ENCODE results near the gene EIF4E2.
"Not testable (repeated sequence)": the region's sequence is repeated elsewhere in the genome, so short reads cannot be mapped to it uniquely, and the experiment has no call there.

EIF4E2 gene

GRCh38 chr2:232570481-232570880 is 20.0 kb downstream of the EIF4E2 start:
- DNase-seq = not testable (repeated sequence)

- DNase-seq = no peak
Measured at GRCh38 chr2:232571026-232571474, 20.6 kb downstream of the EIF4E2 start.

- DNase-seq = no peak
Measured at GRCh38 chr2:232573042-232573441, 22.6 kb downstream of the EIF4E2 start.

- DNase-seq = no peak
Measured at GRCh38 chr2:232573771-232574435, 23.4 kb downstream of the EIF4E2 start.

DNA sequence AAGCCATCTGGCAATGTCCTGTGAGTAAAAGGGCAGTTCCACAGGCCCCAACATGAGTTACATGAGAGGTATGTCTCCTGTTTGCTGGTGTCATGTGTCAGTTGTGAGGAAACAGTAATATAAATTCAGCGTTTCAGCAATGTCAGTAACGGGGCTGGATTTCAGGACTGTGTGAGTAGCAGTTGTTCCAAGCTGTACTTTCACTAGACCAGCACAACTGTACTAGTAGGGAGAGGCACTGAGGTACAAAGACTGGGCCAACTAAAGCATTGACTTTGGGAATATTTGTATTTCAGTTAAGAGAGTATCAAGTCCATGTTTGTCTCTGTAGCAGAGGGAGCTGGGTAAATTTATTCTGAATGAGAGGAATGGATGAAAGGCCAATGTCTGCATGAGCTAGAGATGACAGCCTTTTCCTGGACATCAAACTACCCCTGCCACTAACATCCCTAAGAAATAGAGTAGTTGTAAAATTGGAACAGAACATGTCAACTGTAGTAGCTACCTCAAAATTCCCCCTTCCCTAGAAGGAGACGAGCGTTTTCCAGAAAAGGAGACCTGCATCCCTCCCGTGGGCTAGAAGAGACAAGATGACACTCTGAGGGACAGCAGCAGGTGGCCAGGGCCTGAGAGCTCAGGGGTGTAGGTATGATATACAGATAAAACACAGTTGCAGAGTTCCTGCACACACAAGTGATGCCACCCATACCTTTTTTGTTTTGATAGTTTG is 24.4 kb downstream of the EIF4E2 start:
- DNase-seq = peak; percentile 38

GRCh38 chr2:232575404-232575746 is 24.9 kb downstream of the EIF4E2 start:
- DNase-seq = no peak

DNA sequence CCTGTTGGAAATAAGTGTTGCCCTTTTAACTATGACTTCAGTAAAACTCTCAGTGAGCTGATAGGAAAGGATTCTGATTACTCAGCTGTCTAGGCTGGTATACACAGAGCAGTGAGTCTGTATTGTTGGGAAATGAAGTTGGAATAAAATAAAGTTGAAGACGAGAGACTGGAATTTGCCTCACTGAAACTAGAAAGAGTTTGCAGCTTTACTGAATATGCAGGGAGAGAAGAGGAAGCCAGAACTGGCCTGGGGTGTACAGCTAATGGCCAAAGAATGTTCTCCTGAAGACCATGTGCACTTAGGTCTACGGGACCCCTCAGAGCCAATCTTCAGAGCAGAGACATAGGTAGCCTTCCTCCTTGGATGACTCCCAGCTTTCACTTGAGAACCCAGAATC is 26.5 kb downstream of the EIF4E2 start:
- peak; percentile 73 for DNase-seq

DNA sequence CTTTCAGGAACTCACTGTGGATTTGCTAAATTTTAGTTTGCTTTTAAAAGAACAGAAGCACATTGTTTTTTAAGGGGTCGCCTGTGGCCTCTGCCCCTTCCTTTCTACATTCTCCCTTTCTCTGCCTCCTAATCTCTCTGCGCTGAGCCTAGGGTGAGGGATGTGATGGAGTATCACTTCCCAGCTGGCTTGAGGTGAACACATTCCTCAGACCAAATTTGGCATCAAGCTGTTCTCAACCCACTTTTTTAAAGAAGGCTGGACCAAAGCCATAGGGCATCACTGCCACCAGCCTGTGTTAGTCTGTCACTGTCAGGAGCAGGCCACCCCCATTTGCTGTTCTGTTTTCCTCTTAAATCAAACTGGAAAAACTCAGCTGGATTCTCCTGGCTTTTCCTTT is 27.4 kb downstream of the EIF4E2 start:
- DNase-seq = no peak

DNA sequence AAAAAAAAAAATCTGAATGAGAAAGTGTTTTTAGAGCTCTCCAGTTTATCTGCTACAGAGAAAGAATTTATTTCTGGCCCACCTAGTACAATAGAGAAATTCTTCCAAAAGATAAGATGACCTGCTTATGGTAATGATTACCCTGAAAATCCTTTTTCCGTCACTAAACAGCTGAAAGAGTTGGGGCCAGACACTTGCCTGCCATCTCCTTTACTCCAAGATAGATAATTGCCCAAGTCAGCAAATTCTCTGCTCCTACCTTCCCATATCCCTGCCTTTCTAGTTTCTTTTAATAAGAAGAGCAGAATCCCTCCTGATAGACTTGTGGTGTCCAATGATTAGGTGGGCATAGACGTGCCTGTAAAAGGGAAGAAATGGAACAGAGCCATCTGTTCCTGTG is 28.1 kb downstream of the EIF4E2 start:
- no peak for DNase-seq

DNA sequence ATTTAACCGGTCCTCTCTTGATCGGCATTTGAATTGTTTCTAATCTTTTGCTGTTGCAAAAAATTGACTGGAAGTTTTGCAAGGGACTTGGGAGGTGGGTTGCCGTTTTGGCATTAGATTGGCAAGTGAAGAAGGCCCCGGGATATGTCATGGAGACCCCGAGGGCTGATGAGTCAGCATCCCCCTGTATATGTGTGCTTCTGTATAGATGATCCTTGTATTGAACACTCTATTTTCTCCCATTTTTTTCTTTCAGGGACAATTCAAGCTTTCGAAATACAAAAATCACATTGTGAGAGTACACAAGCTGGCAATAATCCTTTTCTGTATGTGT is 30.1 kb downstream of the EIF4E2 start:
- no peak for DNase-seq

GRCh38 chr2:232581725-232582124 is 31.2 kb downstream of the EIF4E2 start:
- no peak for DNase-seq

DNA sequence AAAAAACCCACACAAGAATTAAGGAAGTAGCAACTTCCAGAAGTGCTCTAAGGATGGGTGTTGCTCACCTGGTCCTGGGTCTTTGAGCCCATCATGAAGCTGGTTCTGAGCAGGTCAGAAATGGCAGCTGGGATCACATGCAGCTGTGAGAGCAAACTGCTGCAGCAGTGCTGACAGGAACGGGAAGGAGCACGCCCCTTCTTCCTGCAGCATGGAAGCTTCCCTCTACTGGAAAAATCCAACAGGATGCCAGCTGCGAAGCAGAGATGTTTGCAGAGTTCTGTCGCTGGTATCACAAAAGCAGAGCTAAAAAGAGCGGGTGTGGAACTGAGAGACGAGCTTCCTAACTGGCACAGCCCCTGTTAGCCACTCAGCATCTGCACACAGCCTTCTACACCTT is 33.7 kb downstream of the EIF4E2 start:
- DNase-seq = no peak

DNA sequence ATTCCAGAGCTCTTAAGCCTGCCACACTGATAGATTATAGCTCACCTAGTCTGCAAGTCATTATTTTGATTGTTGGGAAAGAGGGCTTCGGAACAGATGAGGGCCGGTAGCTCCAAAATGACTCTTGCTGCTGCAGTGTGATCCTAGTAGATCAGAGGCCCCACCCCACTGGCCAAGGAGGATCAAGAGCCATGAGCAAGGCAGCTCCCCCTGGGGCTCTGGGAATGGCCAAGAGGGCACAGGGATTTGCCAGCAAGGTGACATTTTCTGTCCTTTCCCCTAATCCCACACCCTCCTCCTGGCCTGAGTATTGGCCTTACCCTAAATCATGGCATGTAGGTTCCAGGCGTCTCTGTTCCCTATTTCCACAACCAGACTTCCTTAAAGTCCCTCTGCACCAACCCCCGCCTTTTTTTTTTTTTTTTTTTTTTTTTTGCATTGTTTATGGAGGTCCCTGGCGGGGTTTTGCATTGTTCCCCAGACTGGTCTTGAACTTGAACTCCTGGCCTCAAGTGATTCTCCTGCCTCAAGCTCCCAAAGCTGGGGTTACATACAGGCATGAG is 36.5 kb downstream of the EIF4E2 start:
- no peak for DNase-seq

GRCh38 chr2:232587512-232587911 is 37.0 kb downstream of the EIF4E2 start:
- no peak for DNase-seq

DNA sequence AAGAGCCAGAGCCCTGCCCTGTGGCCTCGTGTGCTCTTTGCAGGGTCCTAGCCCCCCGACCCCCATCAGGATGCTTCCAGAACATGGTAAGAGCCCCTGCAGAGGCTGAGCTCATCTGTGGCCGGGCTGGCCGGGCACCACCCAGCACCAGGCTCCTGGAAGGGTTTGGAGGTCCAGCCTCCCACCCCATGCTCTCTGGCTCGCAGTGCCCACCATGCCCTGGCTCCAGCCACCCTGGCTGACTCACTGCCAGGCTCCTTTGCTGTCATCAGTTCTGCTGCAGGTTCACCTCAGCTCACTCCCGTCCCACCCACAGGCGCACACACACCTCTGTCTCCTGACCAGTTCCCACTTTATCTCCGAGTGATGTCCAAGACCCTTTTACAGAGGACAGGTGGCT is 37.5 kb downstream of the EIF4E2 start:
- DNase-seq = no peak

DNA sequence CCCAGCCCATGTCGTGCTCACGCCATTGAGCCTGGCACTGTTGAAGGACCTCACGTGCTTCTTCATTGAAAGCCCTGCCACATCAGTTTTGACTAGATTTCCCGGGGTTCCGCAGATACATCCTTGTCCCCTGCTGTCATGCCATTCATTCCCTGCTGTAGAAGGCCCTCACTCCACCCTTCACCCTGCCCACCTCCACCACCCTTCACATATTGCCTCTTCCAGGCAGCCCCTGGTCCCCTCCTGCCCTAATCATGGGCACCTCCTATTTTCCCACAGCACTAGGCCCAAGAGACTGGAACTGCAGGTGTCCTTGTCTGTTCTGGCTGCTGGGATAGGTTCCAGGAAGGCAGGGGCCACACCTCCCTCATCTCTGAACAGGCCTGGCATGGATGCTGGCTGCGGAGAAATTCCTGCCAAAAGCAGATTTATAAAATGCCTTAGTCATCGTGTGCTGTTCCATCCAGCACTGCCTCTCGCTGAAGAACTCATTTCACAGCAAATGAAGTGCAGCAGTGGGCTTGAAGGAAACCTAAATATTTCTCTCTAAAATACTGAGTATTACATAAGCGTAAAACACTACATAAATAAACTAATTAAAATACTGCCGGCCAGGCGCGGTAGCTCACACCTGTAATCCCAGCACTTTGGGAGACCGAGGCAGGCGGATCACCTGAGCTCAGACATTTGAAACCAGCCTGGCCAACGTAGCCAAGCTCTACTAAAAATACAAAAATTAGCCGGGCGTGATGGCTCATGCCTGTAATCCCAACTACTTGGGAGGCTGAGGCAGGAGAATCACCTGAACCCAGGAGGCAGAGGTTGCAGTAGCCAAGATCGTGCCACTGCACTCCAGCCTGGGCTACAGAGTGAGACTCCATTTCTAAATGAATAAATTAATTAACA is 38.4 kb downstream of the EIF4E2 start:
- DNase-seq = peak; percentile 59

- DNase-seq = peak; percentile 54
Measured at GRCh38 chr2:232592772-232593395, 42.4 kb downstream of the EIF4E2 start.

DNA sequence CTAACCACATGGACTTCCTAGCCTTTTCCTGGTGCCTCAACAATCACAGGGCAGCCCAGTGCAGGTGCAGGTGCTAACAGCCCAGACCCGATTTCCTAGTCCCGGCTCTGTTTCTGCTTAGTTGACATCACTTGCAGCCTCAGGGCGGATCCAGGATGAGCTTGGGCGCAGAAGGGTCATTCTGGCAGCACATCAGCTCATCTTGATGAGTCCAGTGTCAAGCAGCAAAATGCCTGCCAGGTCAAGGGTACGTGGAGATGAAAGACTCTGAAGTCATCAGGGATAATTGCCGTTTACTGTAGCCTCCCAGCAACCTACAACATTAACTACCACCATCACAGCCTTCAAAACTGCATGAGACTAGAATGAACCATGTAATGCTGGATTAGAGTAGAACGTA is 43.5 kb downstream of the EIF4E2 start:
- no peak for DNase-seq

DNA sequence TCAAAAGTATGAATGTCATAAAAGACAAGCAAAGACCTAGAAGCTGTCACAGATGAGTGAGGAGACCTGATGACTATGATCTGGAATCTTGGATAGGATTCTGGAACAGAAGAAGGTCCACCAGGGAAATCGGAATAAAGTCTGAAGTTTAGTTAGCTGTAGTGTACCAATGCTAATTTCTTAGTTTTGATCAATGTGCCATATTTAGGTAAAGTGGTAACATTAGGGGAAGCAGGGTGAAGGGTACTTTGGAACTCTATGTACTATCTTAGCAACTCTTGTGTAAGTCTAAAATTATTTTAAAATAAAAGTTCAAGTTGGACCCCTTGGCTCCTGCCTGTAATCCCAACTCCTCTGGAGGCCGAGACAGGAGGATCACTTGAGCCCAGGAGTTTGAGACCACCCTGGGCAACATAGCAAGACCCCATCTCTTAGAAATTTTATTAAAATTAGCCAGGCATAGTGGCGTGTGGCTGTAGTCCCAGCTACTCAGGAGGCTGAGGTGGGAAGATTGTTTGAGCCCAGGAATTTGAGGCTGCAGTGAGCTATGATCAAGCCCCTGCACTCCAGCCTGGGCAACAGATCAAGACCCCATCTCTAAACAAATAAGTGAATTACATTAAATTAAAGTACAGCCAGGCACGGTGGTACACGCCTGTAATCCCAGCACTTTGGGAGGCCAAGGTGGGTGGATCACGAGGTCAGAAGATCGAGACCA is 47.0 kb downstream of the EIF4E2 start:
- DNase-seq = no peak

DNA sequence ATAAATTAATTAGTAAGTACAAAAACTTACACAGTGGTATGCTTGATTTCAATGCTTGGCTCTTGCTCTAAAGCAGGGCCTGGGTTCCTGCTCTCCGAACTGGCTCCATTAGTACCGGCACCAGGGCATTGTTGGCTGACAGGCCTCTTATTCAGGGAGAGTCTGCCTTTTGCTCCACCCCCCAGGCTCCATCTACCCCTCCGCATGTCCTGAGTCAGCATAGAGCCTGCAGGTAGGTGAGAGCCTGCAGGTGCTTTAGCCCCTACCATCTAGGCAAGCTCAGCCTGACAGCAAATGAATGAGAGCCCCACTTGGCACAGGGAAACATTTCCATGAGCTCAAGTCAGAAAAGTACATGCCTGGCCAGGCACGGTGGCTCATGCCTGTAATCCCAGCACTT is 47.8 kb downstream of the EIF4E2 start:
- no peak for DNase-seq

- no peak for DNase-seq
Measured at GRCh38 chr2:232600053-232600773, 49.7 kb downstream of the EIF4E2 start.

- DNase-seq = no peak
Measured at GRCh38 chr2:232603283-232603682, 52.8 kb downstream of the EIF4E2 start.

Data from EL (cell line).